Pons (tissue), 1 donor: ENCODE data around the gene CIAO3.

Experiments used
- DNase-seq: peaks from one replicate; pipeline ENCODE4 v3.0.0-alpha.2; 2016; ENCODE audit warnings: low spot score

Gene CIAO3

GRCh38 chr16:775236-775796 is 34.5 kb upstream of the CIAO3 start:
- DNase-seq = no peak

- no peak for DNase-seq
Observed at GRCh38 chr16:774086-775001, 33.5 kb upstream of the CIAO3 start.

- DNase-seq = no peak
Observed at GRCh38 chr16:772959-773358, 32.2 kb upstream of the CIAO3 start.

- no peak for DNase-seq
Observed at GRCh38 chr16:770411-770810, 29.6 kb upstream of the CIAO3 start.

- no peak for DNase-seq
Observed at GRCh38 chr16:769934-770333, 29.1 kb upstream of the CIAO3 start.

- DNase-seq = no peak
Observed at GRCh38 chr16:769184-769784, 28.5 kb upstream of the CIAO3 start.

GRCh38 chr16:768428-768827 is 27.6 kb upstream of the CIAO3 start:
- DNase-seq = no peak

GRCh38 chr16:767743-768235 is 27.0 kb upstream of the CIAO3 start:
- DNase-seq = no peak

- DNase-seq = no peak
Observed at GRCh38 chr16:766820-767640, 26.2 kb upstream of the CIAO3 start.

GRCh38 chr16:766008-766819 is 25.4 kb upstream of the CIAO3 start:
- DNase-seq = no peak

- DNase-seq = no peak
Observed at GRCh38 chr16:765488-765865, 24.7 kb upstream of the CIAO3 start.

GRCh38 chr16:764848-765487 is 24.2 kb upstream of the CIAO3 start:
- no peak for DNase-seq

- DNase-seq = no peak
Observed at GRCh38 chr16:764184-764750, 23.5 kb upstream of the CIAO3 start.

GRCh38 chr16:763369-764183 is 22.8 kb upstream of the CIAO3 start:
- DNase-seq = no peak

- DNase-seq = no peak
Observed at GRCh38 chr16:762595-763268, 21.9 kb upstream of the CIAO3 start.

- no peak for DNase-seq
Observed at GRCh38 chr16:761625-762513, 21.1 kb upstream of the CIAO3 start.

- no peak for DNase-seq
Observed at GRCh38 chr16:760545-761343, 19.9 kb upstream of the CIAO3 start, which contains the start of gene MSLN. Gene MSLN, plus strand, starts transcription at chr16:760734. Its CDS starts 1,947 bp downstream, at chr16:762681.
